ENCODE measurements around the gene CFLAR.

Gene CFLAR

GRCh38 chr2:201151127-201151981 is 35.4 kb downstream of the CFLAR start:
- TF ChIP-seq CTCF (IDR thresholded peaks at IDR 0.05; ENCODE audit: low read length) (no peak), EZH2phosphoT487 (IDR thresholded peaks at IDR 0.05; ENCODE audit: low read length) (no peak), EZH2 (optimal IDR thresholded peaks at IDR 0.05; ENCODE audit: low read depth, low read length) (no peak)
- Histone ChIP-seq H3K9me3 (replicated peaks; ENCODE audit: insufficient read depth, low read length) (no peaks in the 10 kb centered on the region), H3K4me3 (ENCODE audit: low read length) (no peak overlapping the region), H4K20me1 (ENCODE audit: insufficient read depth, low read length) (no peaks in the 10 kb centered on the region), H3K36me3 (replicated peaks; ENCODE audit: insufficient read depth, low read length) (no peaks in the 10 kb centered on the region), H3K27me3 (replicated peaks; ENCODE audit: insufficient read depth, low read length) (no peaks in the 10 kb centered on the region), H2AFZ (ENCODE audit: low read length) (no peak overlapping the region), H3K79me2 (ENCODE audit: low read length) (peaks cover 11% of the 10 kb centered on the region; the same call in 1 of the 2 replicates), H3K9ac (ENCODE audit: low read length) (no peak overlapping the region), H3F3A (ENCODE audit: insufficient read depth, low read length) (0 out of 2 replicates have a peak, but pooled peaks cover 4% of the 10 kb centered on the region), H3K9me2 (replicated peaks; ENCODE audit: insufficient read depth, low read length) (no peaks in the 10 kb centered on the region), H3K4me1 (ENCODE audit: low read length) (peaks cover 9% of the 10 kb centered on the region; the same call in 1 of the 2 replicates), H3K4me2 (ENCODE audit: low read depth, low read length) (no peak overlapping the region), H3K27ac (ENCODE audit: low read length) (no peak overlapping the region)
- no peak for DNase-seq

GRCh38 chr2:201152517-201152916 is 36.6 kb downstream of the CFLAR start:
- Histone ChIP-seq H3K4me2 (ENCODE audit: low read depth, low read length) (no peak overlapping the region), H3K4me1 (ENCODE audit: low read length) (peaks cover 13% of the 10 kb centered on the region), H3F3A (ENCODE audit: insufficient read depth, low read length) (peaks cover 4% of the 10 kb centered on the region; the same call in 1 of the 2 replicates), H3K27me3 (replicated peaks; ENCODE audit: insufficient read depth, low read length) (no peaks in the 10 kb centered on the region), H3K9ac (ENCODE audit: low read length) (no peak overlapping the region), H3K79me2 (ENCODE audit: low read length) (peaks cover 11% of the 10 kb centered on the region; the same call in 1 of the 2 replicates), H3K9me2 (replicated peaks; ENCODE audit: insufficient read depth, low read length) (no peaks in the 10 kb centered on the region), H3K4me3 (ENCODE audit: low read length) (no peak overlapping the region), H3K36me3 (replicated peaks; ENCODE audit: insufficient read depth, low read length) (no peaks in the 10 kb centered on the region), H4K20me1 (ENCODE audit: insufficient read depth, low read length) (no peaks in the 10 kb centered on the region), H3K9me3 (replicated peaks; ENCODE audit: insufficient read depth, low read length) (no peaks in the 10 kb centered on the region), H2AFZ (ENCODE audit: low read length) (no peak overlapping the region), H3K27ac (ENCODE audit: low read length) (no peak overlapping the region)
- DNase-seq, result no peak
- TF ChIP-seq EZH2phosphoT487 (IDR thresholded peaks at IDR 0.05; ENCODE audit: low read length) (no peak), EZH2 (optimal IDR thresholded peaks at IDR 0.05; ENCODE audit: low read depth, low read length) (no peak), CTCF (IDR thresholded peaks at IDR 0.05; ENCODE audit: low read length) (no peak)

GRCh38 chr2:201152999-201153815 is 37.2 kb downstream of the CFLAR start:
- H3K36me3 ChIP-seq (replicated peaks; ENCODE audit: insufficient read depth, low read length), result no peaks in the 10 kb centered on the region
- no peaks in the 10 kb centered on the region for H3K9me3 ChIP-seq (replicated peaks; ENCODE audit: insufficient read depth, low read length)
- H4K20me1 ChIP-seq (ENCODE audit: insufficient read depth, low read length), result no peaks in the 10 kb centered on the region
- peaks cover 11% of the 10 kb centered on the region; the same call in 1 of the 2 replicates for H3K79me2 ChIP-seq (ENCODE audit: low read length)
- DNase-seq, result no peak
- no peak overlapping the region for H2AFZ ChIP-seq (ENCODE audit: low read length)
- no peaks in the 10 kb centered on the region for H3K27me3 ChIP-seq (replicated peaks; ENCODE audit: insufficient read depth, low read length)
- no peak overlapping the region for H3K9ac ChIP-seq (ENCODE audit: low read length)
- peaks cover 20% of the 10 kb centered on the region for H3K4me1 ChIP-seq (ENCODE audit: low read length)
- H3F3A ChIP-seq (ENCODE audit: insufficient read depth, low read length), result peaks cover 10% of the 10 kb centered on the region; the same call in 1 of the 2 replicates
- no peaks in the 10 kb centered on the region for H3K9me2 ChIP-seq (replicated peaks; ENCODE audit: insufficient read depth, low read length)
- H3K27ac ChIP-seq (ENCODE audit: low read length), result no peak overlapping the region
- no peak overlapping the region for H3K4me2 ChIP-seq (ENCODE audit: low read depth, low read length)
- TF ChIP-seq EZH2 (optimal IDR thresholded peaks at IDR 0.05; ENCODE audit: low read depth, low read length) (no peak), CTCF (IDR thresholded peaks at IDR 0.05; ENCODE audit: low read length) (no peak), EZH2phosphoT487 (IDR thresholded peaks at IDR 0.05; ENCODE audit: low read length) (no peak)
- no peak overlapping the region for H3K4me3 ChIP-seq (ENCODE audit: low read length)
